H9 (cell line): ENCODE measurements around the gene ALOX5AP. TPM values are rescaled to one million over a fixed set of nuclear protein-coding genes. Genes with fewer than 3 reads are reported as not detected.

Source experiments
- DNase-seq: peaks from one replicate; pipeline ENCODE4 v3.0.0-alpha.2; 2017
- H2AFZ ChIP-seq: one replicate; pipeline ENCODE4 v1.6.1; 2013; ENCODE audit warnings: mild to moderate bottlenecking, low read length, control low read depth, moderate library complexity
- H2AK5ac ChIP-seq: 2 replicates; pipeline ENCODE4 v1.6.1; 2013; ENCODE audit warnings: low read length, control low read depth, mixed read lengths; ENCODE audit not compliant: insufficient read length
- H2BK120ac ChIP-seq: one replicate; pipeline ENCODE4 v1.6.1; 2013; ENCODE audit warnings: low read depth, mild to moderate bottlenecking, low read length, control low read depth, inconsistent platforms; ENCODE audit not compliant: poor library complexity, severe bottlenecking
- H2BK12ac ChIP-seq: 2 replicates; pipeline ENCODE4 v1.6.1; 2013; ENCODE audit warnings: low read length, control low read depth, mixed read lengths, low read depth; ENCODE audit not compliant: insufficient read length
- H2BK15ac ChIP-seq: 2 replicates; pipeline ENCODE4 v1.6.1; 2013; ENCODE audit warnings: low read depth, low read length, control low read depth
- H2BK20ac ChIP-seq: one replicate; pipeline ENCODE4 v1.6.1; 2013; ENCODE audit warnings: low read depth, mild to moderate bottlenecking, low read length, control low read depth, inconsistent platforms; ENCODE audit not compliant: poor library complexity, severe bottlenecking
- H2BK5ac ChIP-seq: 2 replicates; pipeline ENCODE4 v1.6.1; 2013; ENCODE audit warnings: low read length, control low read depth, mixed read lengths; ENCODE audit not compliant: insufficient read length
- H3K14ac ChIP-seq: 2 replicates; pipeline ENCODE4 v1.6.1; 2013; ENCODE audit warnings: low read length, control low read depth; ENCODE audit not compliant: insufficient read depth
- H3K18ac ChIP-seq: 2 replicates; pipeline ENCODE4 v1.6.1; 2013; ENCODE audit warnings: low read depth, mild to moderate bottlenecking, mixed read lengths, low read length, control low read depth; ENCODE audit not compliant: insufficient read length
- H3K23ac ChIP-seq: 2 replicates; pipeline ENCODE4 v1.6.1; 2013; ENCODE audit warnings: low read length, control low read depth, mixed read lengths, low read depth; ENCODE audit not compliant: insufficient read length
- H3K23me2 ChIP-seq: 2 replicates; pipeline ENCODE4 v1.6.1; 2013; ENCODE audit warnings: low read depth, mild to moderate bottlenecking, mixed read lengths, low read length, control low read depth; ENCODE audit not compliant: insufficient read length, poor library complexity, severe bottlenecking
- H3K27ac ChIP-seq: 2 replicates; pipeline ENCODE4 v1.5.1; 2013; ENCODE audit warnings: low read length, control low read depth, mixed read lengths, low read depth; ENCODE audit not compliant: insufficient read length
- H3K27me3 ChIP-seq: 2 replicates; pipeline ENCODE4 v1.6.1; 2013; ENCODE audit warnings: low read length, control low read depth, inconsistent platforms; ENCODE audit not compliant: insufficient read depth
- H3K4ac ChIP-seq: 2 replicates; pipeline ENCODE4 v1.6.1; 2013; ENCODE audit warnings: low read depth, mild to moderate bottlenecking, control low read depth, inconsistent platforms, low read length, moderate library complexity
- H3K4me1 ChIP-seq: 2 replicates; pipeline ENCODE4 v1.6.1; 2013; ENCODE audit warnings: low read length, control low read depth, inconsistent platforms; ENCODE audit not compliant: insufficient read depth
- H3K4me2 ChIP-seq: 2 replicates; pipeline ENCODE4 v1.6.1; 2013; ENCODE audit warnings: low read length, control low read depth, mixed read lengths; ENCODE audit not compliant: insufficient read length, insufficient read depth
- H3K56ac ChIP-seq: 2 replicates; pipeline ENCODE4 v1.6.1; 2013; ENCODE audit warnings: low read depth, mild to moderate bottlenecking, mixed read lengths, low read length, control low read depth; ENCODE audit not compliant: insufficient read length
- H3K79me1 ChIP-seq: 2 replicates; pipeline ENCODE4 v1.6.1; 2013; ENCODE audit warnings: low read depth, mild to moderate bottlenecking, moderate library complexity, low read length, control low read depth, inconsistent platforms; ENCODE audit not compliant: insufficient read depth, poor library complexity, severe bottlenecking
- H3K79me2 ChIP-seq: 2 replicates; pipeline ENCODE4 v1.6.1; 2013; ENCODE audit warnings: low read length, control low read depth, inconsistent platforms; ENCODE audit not compliant: insufficient read depth
- H3K9ac ChIP-seq: 2 replicates; pipeline ENCODE4 v1.6.1; 2013; ENCODE audit warnings: low read length, control low read depth, mixed read lengths; ENCODE audit not compliant: insufficient read length; ENCODE audit errors: extremely low read depth
- H3K9me3 ChIP-seq: one replicate; pipeline ENCODE4 v1.6.1; 2013; ENCODE audit warnings: low read depth, low read length, inconsistent platforms; ENCODE audit not compliant: control insufficient read depth
- H3T11ph ChIP-seq: one replicate; pipeline ENCODE4 v1.6.1; 2013; ENCODE audit warnings: mild to moderate bottlenecking, low read length, control low read depth, inconsistent platforms
- H4K20me1 ChIP-seq: one replicate; pipeline ENCODE4 v1.6.1; 2013; ENCODE audit not compliant: control insufficient read depth, insufficient read length, insufficient read depth
- H4K5ac ChIP-seq: 2 replicates; pipeline ENCODE4 v1.6.1; 2013; ENCODE audit warnings: low read depth, mild to moderate bottlenecking, mixed read lengths, low read length, control low read depth; ENCODE audit not compliant: insufficient read length
- H4K8ac ChIP-seq: replicated peaks from 2 replicates; pipeline ENCODE4 v1.6.1; 2013; ENCODE audit warnings: low read length, control low read depth, mixed read lengths, low read depth; ENCODE audit not compliant: insufficient read length
- H4K91ac ChIP-seq: 2 replicates; pipeline ENCODE4 v1.6.1; 2013; ENCODE audit warnings: low read depth, mild to moderate bottlenecking, moderate library complexity, mixed read lengths, low read length, control low read depth; ENCODE audit not compliant: insufficient read length
- H3K27ac Mint-ChIP-seq, 3 experiments: 2 replicates in 2 of 3; 3 replicates in 1 of 3; pipeline ENCODE4 v1.8.0; 2020 to 2021; ENCODE audit warnings: mixed read lengths in 3 of 3, mild to moderate bottlenecking in 1 of 3, moderate library complexity in 1 of 3
- H3K27me3 Mint-ChIP-seq: 2 replicates; pipeline ENCODE4 v1.8.0; 2021; ENCODE audit warnings: low read depth, mild to moderate bottlenecking, moderate library complexity, mixed read lengths
- H3K36me3 Mint-ChIP-seq, 3 experiments: 2 replicates in 2 of 3; 3 replicates in 1 of 3; pipeline ENCODE4 v1.8.0; 2020 to 2021; ENCODE audit warnings: low read depth in 3 of 3, mixed read lengths in 3 of 3; ENCODE audit not compliant: insufficient read depth in 1 of 3
- H3K4me1 Mint-ChIP-seq, 2 experiments: 2 replicates each; pipeline ENCODE4 v1.8.0; 2020; ENCODE audit warnings: mixed read lengths in 2 of 2
- H3K4me3 Mint-ChIP-seq, 2 experiments: 2 replicates in 1 of 2; 3 replicates in 1 of 2; pipeline ENCODE4 v1.8.0; 2020 to 2021; ENCODE audit warnings: mild to moderate bottlenecking in 2 of 2, mixed read lengths in 2 of 2, moderate library complexity in 1 of 2
- H3K9me3 Mint-ChIP-seq, 2 experiments: 2 replicates in 1 of 2; 3 replicates in 1 of 2; pipeline ENCODE4 v1.8.0; 2020; ENCODE audit warnings: mild to moderate bottlenecking in 2 of 2, mixed read lengths in 2 of 2, moderate library complexity in 1 of 2
- CTCF ChIP-seq: fragments of 200-600 bp; sonication (generic); conservative IDR thresholded peaks from 3 replicates; pipeline ENCODE4 v1.8.0; 2021; ENCODE audit warnings: antibody characterized with exemption, mild to moderate bottlenecking
- WGBS: extraction: QIAGEN DNeasy Blood & Tissue Kit; methylation state at CpG from one replicate; pipeline ENCODE4 v1.1.7; 2013; ENCODE audit warnings: missing lambda C conversion rate, low lambda C conversion rate, mixed read lengths; ENCODE audit not compliant: insufficient read length; ENCODE audit errors: extremely low coverage; 5-methylcytosine and 5-hydroxymethylcytosine counted together
- total RNA-seq: library from RNA; stranded (reverse); gene quantifications from 2 replicates; pipeline ENCODE4 v1.2.1, GENCODE V29; 2021

The ALOX5AP gene
- total RNA-seq, 1 experiment from 2014 or later: not detected

- Histone ChIP-seq H2BK120ac (no peak overlapping the region), H2AK5ac (no peak overlapping the region), H3K79me1 (no peaks in the 10 kb centered on the region), H2BK15ac (no peak overlapping the region), H3K4ac (no peak overlapping the region), H3K4me1 (no peaks in the 10 kb centered on the region), H2BK5ac (no peak overlapping the region), H3K9ac (no peak overlapping the region), H3K23me2 (no peaks in the 10 kb centered on the region), H3K27ac (no peak overlapping the region), H4K5ac (no peak overlapping the region), H3K18ac (no peak overlapping the region), H3K9me3 (no peaks in the 10 kb centered on the region), H2BK12ac (no peak overlapping the region), H3K27me3 (no peaks in the 10 kb centered on the region), H3K56ac (no peak overlapping the region), H3K79me2 (no peaks in the 10 kb centered on the region), H4K91ac (no peak overlapping the region), H4K20me1 (no peaks in the 10 kb centered on the region), H3K14ac (no peak overlapping the region), H4K8ac (no peak overlapping the region), H2AFZ (no peak overlapping the region), H3K4me2 (no peak overlapping the region), H2BK20ac (no peak overlapping the region), H3T11ph (no peak overlapping the region), H3K23ac (no peak overlapping the region)
- Mint-ChIP-seq H3K27me3 (no peaks in the 10 kb centered on the region), H3K9me3 (peaks cover 6 to 8% of the 10 kb centered on the region in 2 experiments), H3K4me1 (no peaks in the 10 kb centered on the region), H3K27ac (no peak overlapping the region), H3K36me3 (peaks cover 0 to 10% (median 0%) of the 10 kb centered on the region in 3 experiments; a peak in 1 of 7 replicates), H3K4me3 (no peak overlapping the region)
- no peak for DNase-seq
- WGBS: no CpG with 5 or more reads among the region's 8 CpGs
- no peak for TF ChIP-seq CTCF
These were observed 50.0 kb downstream of the ALOX5AP start for GRCh38 chr13:30785191-30785850.
